Right cardiac atrium (tissue), 5 donors: ENCODE measurements around the gene GLIPR2. TPM values are rescaled to one million over a fixed set of nuclear protein-coding genes. Genes with fewer than 3 reads are reported as not detected.
"Not testable (repeated sequence)": the region's sequence is repeated elsewhere in the genome, so short reads cannot be mapped to it uniquely, and the experiment has no call there.

ENCODE experiments used
- ATAC-seq, 2 donors: fragments of 200-7000 bp; cut with Tn5 transposase; one replicate each; pipeline versions ENCODE4 v1.8.0 to v1.9.1; 2020; ENCODE audit warnings: moderate library complexity in 2 of 2, mild to moderate bottlenecking in 1 of 2
- DNase-seq, 3 donors: peaks; one replicate each; pipeline ENCODE4 v3.0.0-alpha.2; 2020
- H3K27ac ChIP-seq: one replicate; pipeline ENCODE4 v1.5.1; 2013; ENCODE audit warnings: mild to moderate bottlenecking, low read length, control low read depth, moderate library complexity
- H3K27me3 ChIP-seq: one replicate; pipeline ENCODE4 v1.6.1; 2013; ENCODE audit not compliant: control insufficient read depth, insufficient read depth
- H3K4me1 ChIP-seq: one replicate; pipeline ENCODE4 v1.6.1; 2013; ENCODE audit warnings: low read length; ENCODE audit not compliant: control insufficient read depth, insufficient read depth
- H3K4me3 ChIP-seq: one replicate; pipeline ENCODE4 v1.5.1; 2013; ENCODE audit warnings: low read length, control low read depth
- H3K9me3 ChIP-seq: one replicate; pipeline ENCODE4 v1.6.1; 2013; ENCODE audit warnings: low read length; ENCODE audit not compliant: control insufficient read depth
- WGBS: extraction: QIAGEN DNeasy Blood & Tissue Kit; methylation state at CpG from one replicate; pipeline ENCODE4 v1.1.7; 2013; 5-methylcytosine and 5-hydroxymethylcytosine counted together
- intact Hi-C, 4 donors: fragments of 100-400 bp; cut with DNase I; formaldehyde crosslinking; loops; one replicate each; pipeline versions ENCODE4 v1.11.0 to v1.14.0; 2022 to 2023
- long read RNA-seq, 4 donors: library from polyadenylated mRNA; unstranded; transcript quantifications; one replicate each; pipeline ENCODE4 v2.0.0, GENCODE V29; 2020 to 2021
- polyA plus RNA-seq: library from polyadenylated mRNA; stranded (reverse); fragments of 200-250 nt; gene quantifications from one replicate; pipeline ENCODE4 v1.2.3, GENCODE V29; 2013
- total RNA-seq, 4 donors: library from RNA; stranded (reverse); fragmentation: NEBNext Ultra II Directional; extraction: Animal tissue kit (Norgen Biotek cat#: 25700); gene quantifications; one replicate each; pipeline ENCODE4 v1.2.1, GENCODE V29; 2021
- donor health status: healthy with polysubstance abuse.
- donor health status: DM: no; HTN: yes; CAD: no.
- donor health status: DM: no; HTN: no; CAD: no.
- donor health status: DM: no; HTN: yes; CAD: no; lungs with severe emphysema.
- donor health status: DM: yes; HTN: yes; CAD: no.

Gene GLIPR2, protein sequence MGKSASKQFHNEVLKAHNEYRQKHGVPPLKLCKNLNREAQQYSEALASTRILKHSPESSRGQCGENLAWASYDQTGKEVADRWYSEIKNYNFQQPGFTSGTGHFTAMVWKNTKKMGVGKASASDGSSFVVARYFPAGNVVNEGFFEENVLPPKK
- total RNA-seq, result 10 to 100 TPM in 3 of 4 donors, 1 to 10 TPM in 1; 9.0 to 23.2 (median 14.7) TPM
- polyA plus RNA-seq, result 8.8 TPM
- long read RNA-seq, donor 1, transcript GLIPR2-202 (5 exons, 1,890 nt), result major isoform, 12 of 19 reads
- long read RNA-seq, donor 1, partial matches to known transcripts, result 1 of 19 reads
- long read RNA-seq, donor 1, other reads (novel, unspliced or antisense), result 6 of 19 reads
- long read RNA-seq, donor 2, transcript GLIPR2-202 (5 exons, 1,890 nt), result major isoform, 5 of 9 reads
- long read RNA-seq, donor 2, partial matches to known transcripts, result 1 of 9 reads
- long read RNA-seq, donor 2, other reads (novel, unspliced or antisense), result 3 of 9 reads
- long read RNA-seq, donor 3, transcript GLIPR2-202 (5 exons, 1,890 nt), result major isoform, 28 of 35 reads
- long read RNA-seq, donor 3, partial matches to known transcripts, result 4 of 35 reads
- long read RNA-seq, donor 3, other reads (novel, unspliced or antisense), result 1 of 35 reads
- long read RNA-seq, donor 4, partial matches to known transcripts, result 0 of 5 reads
- long read RNA-seq, donor 4, other reads (novel, unspliced or antisense), result 2 of 5 reads

DNA sequence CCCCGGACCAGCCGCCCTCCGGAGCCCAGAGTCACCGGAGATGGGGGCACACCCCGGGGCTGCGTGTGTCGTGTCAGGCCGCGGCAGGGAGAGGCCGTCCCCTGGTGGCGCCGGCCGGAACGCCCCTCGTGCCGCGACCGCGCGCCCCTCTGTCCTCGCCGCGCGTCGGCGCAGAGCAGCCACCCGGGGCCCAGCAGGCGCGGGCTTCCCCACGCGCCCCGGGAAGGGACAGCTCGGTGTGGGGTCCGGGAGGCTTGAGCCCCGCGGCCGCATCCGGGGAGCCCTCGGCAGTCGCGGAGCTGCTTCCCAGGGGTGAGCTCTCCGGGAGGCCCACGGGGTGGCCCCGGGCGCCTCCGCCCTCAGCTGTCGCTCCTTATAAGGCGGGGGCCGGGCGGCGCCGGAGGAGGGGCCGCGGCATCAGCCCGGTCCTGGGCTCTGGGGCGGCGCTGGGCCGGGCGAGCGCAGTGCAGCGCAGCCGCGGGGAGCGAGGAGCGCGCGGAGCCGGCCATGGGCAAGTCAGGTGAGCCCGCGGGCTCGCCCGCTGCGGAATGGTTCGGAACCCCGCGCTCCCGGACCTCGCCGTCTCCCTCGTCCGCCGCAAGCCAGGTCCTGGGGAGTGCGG lies at the start of gene GLIPR2:
GLIPR2 (plus strand) TSS at position 462 of the 622 bp plus-strand sequence; CDS start at position 508, 46 bp downstream.
- H3K9me3 ChIP-seq, result no peaks in the 10 kb centered on the region
- peak within 1 kb of the TSS; percentile 84 for H3K4me3 ChIP-seq
- H3K27me3 ChIP-seq, result no peaks in the 10 kb centered on the region
- no peak within 1 kb of the TSS for H3K27ac ChIP-seq
- no peaks in the 10 kb centered on the region for H3K4me1 ChIP-seq
- under 1% methylated on average over 83 of the region's 83 CpGs for WGBS
- peak; percentile 86 to 94 (median 92) for DNase-seq
- intact Hi-C loops, result no loop called here
- ATAC-seq, result peak; percentile 96 to 97

DNA sequence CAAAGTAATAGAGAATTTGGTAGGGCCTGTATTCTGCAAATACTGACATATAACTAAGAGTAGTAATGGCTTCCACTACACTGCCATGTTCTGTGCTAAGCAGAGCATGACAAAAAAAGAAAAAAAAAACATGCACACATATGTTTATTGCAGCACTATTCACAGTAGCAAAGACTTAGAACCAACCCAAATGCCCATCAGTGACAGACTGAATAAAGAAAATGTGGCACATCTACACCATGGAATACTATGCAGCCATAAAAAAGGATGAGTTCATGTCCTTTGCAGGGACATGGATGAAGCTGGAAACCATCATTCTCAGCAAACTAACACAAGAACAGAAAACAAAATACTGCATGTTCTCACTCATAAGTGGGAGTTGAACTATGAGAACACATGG lies 49.5 kb upstream of the GLIPR2 start:
- H3K9me3 ChIP-seq, ATAC-seq, DNase-seq, H3K4me3 ChIP-seq, H3K4me1 ChIP-seq, H3K27ac ChIP-seq, intact Hi-C loops, H3K27me3 ChIP-seq: not testable (repeated sequence)

DNA sequence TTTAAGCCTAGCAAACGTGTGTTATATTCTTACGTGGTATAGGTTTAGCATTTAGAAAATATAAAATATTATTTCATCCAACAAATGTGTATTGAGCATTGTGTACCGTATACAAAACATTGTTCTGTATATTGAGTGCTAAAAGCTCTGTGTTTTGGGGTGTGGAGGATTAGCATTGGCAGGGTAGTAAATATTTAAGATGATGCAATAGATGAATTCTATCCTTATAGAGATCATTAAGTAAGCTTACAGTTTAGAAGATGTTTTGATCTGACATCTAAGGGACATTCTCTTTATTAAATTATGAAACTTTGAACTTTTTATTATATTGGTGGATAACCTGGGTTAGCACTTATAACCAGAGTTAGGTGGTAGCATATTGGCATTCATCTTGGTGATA lies 48.5 kb upstream of the GLIPR2 start:
- no peak for DNase-seq
- no peaks in the 10 kb centered on the region for H3K9me3 ChIP-seq
- 94% methylated on average over 3 of the region's 3 CpGs for WGBS
- no peak for ATAC-seq
- H3K27me3 ChIP-seq, result no peaks in the 10 kb centered on the region
- H3K4me1 ChIP-seq, result peaks cover 2% of the 10 kb centered on the region
- no peak overlapping the region for H3K27ac ChIP-seq
- no peak overlapping the region for H3K4me3 ChIP-seq
- intact Hi-C loops, result no loop called here

DNA sequence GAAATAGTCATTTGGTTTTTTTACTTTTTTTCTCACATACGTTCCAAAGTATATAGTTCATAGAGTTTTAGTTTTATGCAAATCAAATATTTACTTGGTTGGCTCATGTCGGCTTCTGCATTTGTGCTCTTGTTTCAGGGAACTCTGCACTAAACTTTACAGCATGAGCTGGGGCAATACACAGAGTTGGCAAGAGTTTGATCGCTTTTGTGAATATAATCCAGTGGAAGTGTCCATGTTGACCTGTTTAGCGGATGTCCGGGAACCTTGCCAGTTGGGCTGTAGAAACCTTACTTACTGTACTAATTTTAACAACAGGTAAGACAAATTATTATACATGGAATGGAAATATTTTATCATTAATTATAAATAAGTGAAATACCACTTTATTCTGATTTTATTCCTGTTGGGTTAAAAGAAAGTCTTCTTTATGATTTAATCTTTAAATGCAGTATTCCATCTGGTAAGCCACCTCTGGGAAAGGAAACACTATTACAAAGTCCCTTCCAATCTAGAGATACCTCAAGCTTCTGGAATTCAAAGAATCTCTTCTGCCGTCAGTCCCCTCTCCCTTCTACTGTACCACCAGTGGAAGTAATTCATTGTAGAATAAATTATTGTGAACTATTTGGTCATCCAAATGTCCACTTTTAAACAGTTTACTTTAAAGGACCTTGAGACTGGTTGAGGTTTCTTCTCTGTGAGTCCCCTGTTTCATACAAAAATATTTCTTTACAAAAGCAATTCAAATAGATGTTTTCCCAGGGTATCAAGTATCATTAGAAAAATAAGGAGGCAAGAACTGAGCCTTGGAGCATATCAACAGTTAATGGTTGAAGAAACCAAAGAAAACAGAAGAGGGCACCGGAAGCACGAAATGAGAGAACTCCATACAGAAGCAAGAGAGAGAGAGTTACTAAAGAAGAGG lies 45.2 kb upstream of the GLIPR2 start:
- H3K27me3 ChIP-seq, result no peaks in the 10 kb centered on the region
- H3K4me3 ChIP-seq, result no peak overlapping the region
- H3K9me3 ChIP-seq, result no peaks in the 10 kb centered on the region
- WGBS, result 34% methylated on average over 8 of the region's 8 CpGs
- peaks cover 2% of the 10 kb centered on the region for H3K4me1 ChIP-seq
- no peak overlapping the region for H3K27ac ChIP-seq
- ATAC-seq (peak; percentile 31 to 43), DNase-seq (peak in 1 of 3 donors; percentile 52)
- intact Hi-C loops, result no loop called here

DNA sequence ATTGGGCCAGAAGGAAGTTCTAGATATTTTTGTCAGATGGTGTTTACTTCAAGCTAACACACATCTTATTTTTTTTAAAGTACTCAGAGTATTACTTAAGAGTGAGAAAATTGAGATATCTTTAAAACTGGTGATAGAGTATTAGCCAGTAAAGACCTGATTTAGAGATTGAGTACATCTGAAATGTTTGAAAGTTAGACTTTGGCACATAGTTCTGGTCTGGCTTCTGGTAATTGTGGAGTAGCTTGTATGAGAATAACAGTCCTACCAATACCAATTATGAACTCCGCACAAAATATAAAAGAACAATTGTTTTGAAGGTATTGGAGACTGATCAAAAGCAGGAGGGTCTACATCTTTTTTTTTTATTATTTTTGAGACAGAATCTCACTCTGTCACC lies 44.5 kb upstream of the GLIPR2 start:
- intact Hi-C loops, result no loop called here
- Histone ChIP-seq H3K27me3 (no peaks in the 10 kb centered on the region), H3K4me1 (peaks cover 2% of the 10 kb centered on the region), H3K27ac (no peak overlapping the region), H3K4me3 (no peak overlapping the region), H3K9me3 (no peaks in the 10 kb centered on the region)
- no peak for DNase-seq
- ATAC-seq, result no peak
- 89% methylated on average over 1 of the region's 1 CpG for WGBS

DNA sequence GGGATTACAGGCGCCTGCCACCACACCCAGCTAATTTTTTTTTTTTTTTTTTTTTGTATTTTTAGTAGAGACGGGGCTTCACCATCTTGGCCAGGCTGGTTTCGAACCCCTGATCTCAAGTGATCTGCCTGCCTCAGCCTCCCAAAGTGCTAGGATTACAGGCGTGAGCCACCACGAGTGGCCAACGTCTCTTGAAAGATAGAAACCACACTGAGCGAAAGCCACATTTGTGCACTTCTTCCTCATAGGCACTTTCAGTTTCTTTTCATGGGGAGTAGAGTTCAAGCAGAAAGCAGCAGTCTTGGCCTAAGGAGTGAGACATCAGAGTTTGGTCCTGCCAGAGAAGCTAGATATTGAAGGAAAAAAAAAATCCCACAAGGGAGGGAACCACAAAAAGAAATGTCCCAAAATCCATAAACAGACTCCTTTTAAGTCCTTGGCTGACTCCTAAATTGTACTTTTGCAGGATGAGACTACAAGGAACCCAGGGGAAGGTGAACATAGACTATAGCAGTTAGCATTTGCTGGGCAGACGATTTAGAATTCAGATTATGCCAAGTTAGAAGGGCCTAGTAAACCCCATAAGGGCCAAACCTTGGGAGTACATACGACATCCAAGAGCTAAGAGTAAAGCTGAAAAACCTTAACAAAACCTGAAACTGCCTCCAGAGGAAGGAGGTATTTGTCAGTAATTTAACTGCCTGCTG lies 43.9 kb upstream of the GLIPR2 start:
- 86% methylated on average over 9 of the region's 9 CpGs for WGBS

DNA sequence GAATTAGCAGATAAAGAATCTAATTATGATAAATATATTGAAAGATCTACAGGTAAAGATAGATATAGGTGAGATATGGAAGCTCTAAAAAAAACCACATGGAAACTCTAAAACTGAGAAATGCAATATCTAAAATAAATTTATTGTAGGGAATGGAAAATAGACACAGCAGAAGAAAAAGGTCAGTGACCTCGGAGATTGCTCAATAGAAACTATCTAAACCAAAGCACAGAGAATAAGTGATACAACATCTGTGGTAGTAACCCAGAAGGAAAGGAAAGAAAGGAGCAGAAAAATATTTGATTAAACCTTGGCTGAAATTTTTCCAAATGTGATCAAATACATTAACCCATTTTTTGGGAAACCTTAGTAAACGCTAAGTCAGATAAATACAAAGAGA lies 43.1 kb upstream of the GLIPR2 start:
- peaks cover 2% of the 10 kb centered on the region for H3K4me1 ChIP-seq
- ATAC-seq (no peak), DNase-seq (no peak)
- no peak overlapping the region for H3K27ac ChIP-seq
- H3K4me3 ChIP-seq, result no peak overlapping the region
- 92% methylated on average over 2 of the region's 2 CpGs for WGBS
- intact Hi-C loops, result no loop called here
- no peaks in the 10 kb centered on the region for H3K9me3 ChIP-seq
- H3K27me3 ChIP-seq, result no peaks in the 10 kb centered on the region

More for the DNA sequence above, 43.9 kb upstream of the GLIPR2 start:
- no peaks in the 10 kb centered on the region for H3K27me3 ChIP-seq
- no peak for DNase-seq
- no peak for ATAC-seq
- H3K9me3 ChIP-seq, result no peaks in the 10 kb centered on the region
- H3K4me3 ChIP-seq, result no peak overlapping the region
- H3K4me1 ChIP-seq, result peaks cover 2% of the 10 kb centered on the region
- peak overlapping the region; percentile 5 for H3K27ac ChIP-seq
- intact Hi-C loops, result no loop called here

DNA sequence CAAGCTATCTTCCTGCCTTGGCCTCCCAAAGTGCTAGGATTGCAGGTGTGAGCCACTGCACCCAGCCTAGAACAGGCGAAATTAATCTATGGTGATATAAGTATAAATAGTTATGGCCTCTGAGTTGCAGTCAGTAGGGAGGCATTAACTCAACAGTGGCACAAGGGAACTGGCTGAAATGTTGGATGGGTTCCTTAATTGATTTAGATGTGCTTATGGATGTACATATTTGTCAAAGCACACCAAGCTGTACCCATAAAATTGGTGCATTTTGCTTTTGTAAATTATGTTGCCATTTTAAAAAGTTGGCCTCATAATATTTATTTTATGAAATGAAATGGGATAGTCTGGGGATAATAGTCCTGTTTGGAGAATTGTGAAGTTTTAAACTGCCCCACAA lies 36.8 kb upstream of the GLIPR2 start:
- 86% methylated on average over 1 of the region's 1 CpG for WGBS
- H3K4me3 ChIP-seq, result no peak overlapping the region
- H3K27me3 ChIP-seq, result no peaks in the 10 kb centered on the region
- no peaks in the 10 kb centered on the region for H3K9me3 ChIP-seq
- intact Hi-C loops, result loop anchor here in 1 of 4 donors (10.0 kb wide), 1 partner anchor 65 kb away; the partner anchor contains the start of gene CCIN
- ATAC-seq (no peak), DNase-seq (no peak)
- no peaks in the 10 kb centered on the region for H3K4me1 ChIP-seq
- no peak overlapping the region for H3K27ac ChIP-seq

DNA sequence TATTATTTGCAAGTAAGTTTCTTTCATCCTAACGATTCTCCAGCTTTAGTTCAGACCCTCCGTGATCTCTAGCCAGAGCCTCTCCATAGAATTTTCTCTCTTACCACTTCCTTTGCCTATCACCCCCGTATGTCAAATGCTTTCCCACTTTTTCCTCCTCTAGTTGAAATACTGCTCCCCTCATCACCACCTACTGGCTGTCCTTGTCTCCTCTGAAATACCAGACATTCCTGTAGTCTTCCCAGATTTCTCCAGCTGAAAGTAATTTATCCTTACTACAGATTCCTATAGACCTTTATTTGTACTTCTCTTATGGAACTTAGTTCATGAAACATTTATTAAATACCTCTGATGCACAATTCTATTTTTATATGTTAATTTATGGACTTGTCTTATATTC lies 36.0 kb upstream of the GLIPR2 start:
- no peak for DNase-seq
- Histone ChIP-seq H3K27ac (no peak overlapping the region), H3K4me1 (no peaks in the 10 kb centered on the region), H3K27me3 (no peaks in the 10 kb centered on the region), H3K9me3 (no peaks in the 10 kb centered on the region), H3K4me3 (no peak overlapping the region)
- no peak for ATAC-seq
- 60% methylated on average over 3 of the region's 3 CpGs for WGBS
- intact Hi-C loops, result loop anchor here in 1 of 4 donors (10.0 kb wide), 1 partner anchor 64 kb away; the partner anchor contains the start of gene CCIN
